ENCODE results near the gene LSM5. TPM values are rescaled to one million over a fixed set of nuclear protein-coding genes. Genes with fewer than 3 reads are reported as not detected.

Gene LSM5
- total RNA-seq, 3 donors from 2014 or later, result 19.3 to 20.1 (median 19.8) TPM

DNA sequence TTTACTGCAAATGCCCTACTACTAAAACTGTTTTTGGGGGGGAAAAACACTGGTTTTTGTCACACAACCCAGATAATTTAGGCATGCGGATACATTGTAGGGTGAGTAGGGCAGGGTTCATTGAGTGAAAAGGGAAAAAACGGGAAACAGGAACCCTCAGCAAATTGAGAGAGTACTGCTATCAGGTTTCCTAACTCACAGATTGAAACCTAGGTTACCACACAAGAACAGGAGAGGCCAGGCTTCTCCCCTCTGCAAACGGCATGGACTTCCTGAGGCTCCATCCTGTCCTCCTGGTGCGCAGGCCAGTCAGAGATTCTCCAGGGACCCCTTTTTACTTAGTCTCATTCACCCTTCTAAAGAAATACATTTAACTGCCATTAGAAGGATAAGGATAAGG lies 35.7 kb upstream of the LSM5 start:
- no peaks in the 10 kb centered on the region for H3K9me3 ChIP-seq
- no peaks in the 10 kb centered on the region for H3K36me3 ChIP-seq
- no peaks in the 10 kb centered on the region for H3K27me3 ChIP-seq
- no peak for DNase-seq (ENCODE audit: low spot score in 2 of 2)
- intact Hi-C loops (cut with DNase I; ENCODE audit: low total_unique reads), result loop anchor here (2.0 kb wide), 1 partner anchor 51 kb away; no protein-coding TSS in a partner anchor
- H3K4me1 ChIP-seq, result no peaks in the 10 kb centered on the region
- H3K4me3 ChIP-seq, result no peak overlapping the region
- no peak overlapping the region for H3K27ac ChIP-seq
- TF ChIP-seq POLR2A (IDR thresholded peaks at IDR 0.05) (no peak), POLR2AphosphoS5 (IDR thresholded peaks at IDR 0.05) (no peak)
- TF ChIP-seq, protein P1, sequence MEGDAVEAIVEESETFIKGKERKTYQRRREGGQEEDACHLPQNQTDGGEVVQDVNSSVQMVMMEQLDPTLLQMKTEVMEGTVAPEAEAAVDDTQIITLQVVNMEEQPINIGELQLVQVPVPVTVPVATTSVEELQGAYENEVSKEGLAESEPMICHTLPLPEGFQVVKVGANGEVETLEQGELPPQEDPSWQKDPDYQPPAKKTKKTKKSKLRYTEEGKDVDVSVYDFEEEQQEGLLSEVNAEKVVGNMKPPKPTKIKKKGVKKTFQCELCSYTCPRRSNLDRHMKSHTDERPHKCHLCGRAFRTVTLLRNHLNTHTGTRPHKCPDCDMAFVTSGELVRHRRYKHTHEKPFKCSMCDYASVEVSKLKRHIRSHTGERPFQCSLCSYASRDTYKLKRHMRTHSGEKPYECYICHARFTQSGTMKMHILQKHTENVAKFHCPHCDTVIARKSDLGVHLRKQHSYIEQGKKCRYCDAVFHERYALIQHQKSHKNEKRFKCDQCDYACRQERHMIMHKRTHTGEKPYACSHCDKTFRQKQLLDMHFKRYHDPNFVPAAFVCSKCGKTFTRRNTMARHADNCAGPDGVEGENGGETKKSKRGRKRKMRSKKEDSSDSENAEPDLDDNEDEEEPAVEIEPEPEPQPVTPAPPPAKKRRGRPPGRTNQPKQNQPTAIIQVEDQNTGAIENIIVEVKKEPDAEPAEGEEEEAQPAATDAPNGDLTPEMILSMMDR (IDR thresholded peaks at IDR 0.05), result no peak

GRCh38 chr7:32524631-32525030 lies 34.5 kb upstream of the LSM5 start:
- Histone ChIP-seq H3K27ac (no peak overlapping the region), H3K36me3 (no peaks in the 10 kb centered on the region), H3K27me3 (no peaks in the 10 kb centered on the region), H3K9me3 (no peaks in the 10 kb centered on the region), H3K4me3 (no peak overlapping the region), H3K4me1 (no peaks in the 10 kb centered on the region)
- intact Hi-C loops (cut with DNase I; ENCODE audit: low total_unique reads), result no loop called here
- TF ChIP-seq POLR2AphosphoS5 (IDR thresholded peaks at IDR 0.05), result no peak
- no peak for TF ChIP-seq POLR2A (IDR thresholded peaks at IDR 0.05)
- TF ChIP-seq, protein P1 (IDR thresholded peaks at IDR 0.05), result no peak
- no peak for DNase-seq (ENCODE audit: low spot score in 2 of 2)

DNA sequence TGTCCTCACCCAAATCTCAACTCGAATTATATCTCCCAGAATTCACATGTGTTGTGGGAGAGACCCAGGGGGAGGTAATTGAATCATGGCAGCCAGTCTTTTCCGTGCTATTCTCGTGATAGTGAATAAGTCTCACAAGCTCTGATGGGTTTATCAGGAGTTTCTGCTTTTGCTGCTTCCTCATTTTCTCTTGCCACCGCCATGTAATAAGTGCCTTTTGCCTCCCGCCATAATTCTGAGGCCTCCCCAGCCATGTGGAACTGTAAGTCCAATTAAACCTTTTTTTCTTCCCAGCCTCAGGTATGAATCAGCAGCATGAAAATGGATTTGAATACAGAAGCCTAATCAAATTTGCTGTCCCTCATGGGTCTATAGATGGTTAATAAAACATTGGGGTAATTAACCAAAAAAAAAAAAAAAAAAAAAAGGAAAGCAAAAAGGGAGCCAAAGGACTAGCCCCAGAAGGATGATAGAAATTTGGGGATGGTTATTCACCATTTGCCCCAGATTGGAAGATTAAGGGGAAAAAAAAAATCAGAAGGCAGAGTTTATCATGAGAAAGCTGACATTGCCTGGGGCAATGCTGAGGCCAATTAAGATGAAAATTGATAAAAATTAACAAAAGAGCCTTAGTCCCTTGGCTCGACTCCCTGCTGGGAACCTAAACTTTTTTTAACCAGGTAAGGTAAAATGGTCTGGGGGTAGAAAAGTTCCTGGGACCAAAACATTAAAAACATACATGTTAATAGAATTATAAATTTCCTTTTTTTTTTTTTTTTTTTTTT lies 32.8 kb upstream of the LSM5 start:
- Histone ChIP-seq H3K4me3 (no peak overlapping the region), H3K27ac (no peak overlapping the region), H3K9me3 (no peaks in the 10 kb centered on the region), H3K27me3 (no peaks in the 10 kb centered on the region), H3K36me3 (no peaks in the 10 kb centered on the region), H3K4me1 (no peaks in the 10 kb centered on the region)
- TF ChIP-seq POLR2A (IDR thresholded peaks at IDR 0.05) (no peak), POLR2AphosphoS5 (IDR thresholded peaks at IDR 0.05) (no peak)
- TF ChIP-seq, protein P1 (IDR thresholded peaks at IDR 0.05), result no peak
- intact Hi-C loops (cut with DNase I; ENCODE audit: low total_unique reads), result no loop called here
- no peak for DNase-seq (ENCODE audit: low spot score in 2 of 2)

DNA sequence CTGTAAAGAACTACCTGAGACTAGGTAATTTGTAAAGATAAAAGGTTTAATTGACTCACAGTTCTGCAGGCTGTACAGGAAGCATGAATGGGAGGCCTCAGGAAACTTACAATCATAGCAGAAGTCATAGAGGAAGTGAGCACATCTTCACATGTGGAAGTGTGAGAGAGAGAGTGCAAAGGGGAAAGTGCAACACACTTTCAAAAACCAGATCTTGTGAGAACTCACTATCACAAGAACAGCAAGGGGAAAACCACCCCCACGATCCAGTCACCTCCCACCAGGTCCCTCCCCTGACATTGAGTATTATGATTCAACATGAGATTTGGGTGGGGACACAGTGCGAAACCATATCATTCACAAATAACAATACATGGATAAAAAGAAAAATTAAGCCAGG lies 29.6 kb upstream of the LSM5 start:
- no peak for DNase-seq (ENCODE audit: low spot score in 2 of 2)
- TF ChIP-seq, protein P1 (IDR thresholded peaks at IDR 0.05), result no peak

DNA sequence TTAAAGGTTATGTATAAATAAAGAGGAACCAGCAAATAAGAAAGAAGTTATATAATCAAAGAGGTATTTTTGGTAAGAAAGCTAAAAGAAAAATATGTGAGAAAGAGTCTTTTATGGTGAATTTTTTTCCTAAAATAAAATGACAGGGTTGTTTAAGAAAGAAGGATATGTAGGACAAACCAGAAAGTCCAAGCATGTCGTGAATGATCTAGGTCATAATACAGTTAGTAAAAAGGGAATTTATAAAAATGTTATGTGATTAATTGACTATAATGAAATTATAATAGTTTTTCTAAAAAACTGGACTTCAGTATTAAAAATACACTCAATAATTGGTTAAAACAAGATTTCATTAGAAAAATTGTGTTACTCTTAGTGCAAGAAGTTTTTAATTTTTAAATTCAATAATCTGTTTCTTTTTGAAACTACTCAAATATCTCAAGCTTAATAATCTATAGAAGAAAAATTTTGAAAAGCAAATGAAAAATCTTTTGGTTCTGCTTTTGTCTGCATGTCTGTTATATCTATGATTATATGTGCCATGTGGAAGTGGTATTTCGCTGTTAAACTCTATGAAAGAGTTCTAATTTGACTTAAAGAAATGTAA lies 28.5 kb upstream of the LSM5 start:
- Histone ChIP-seq H3K27me3 (no peaks in the 10 kb centered on the region), H3K4me3 (no peak overlapping the region), H3K36me3 (no peaks in the 10 kb centered on the region), H3K27ac (no peak overlapping the region), H3K9me3 (no peaks in the 10 kb centered on the region), H3K4me1 (no peaks in the 10 kb centered on the region)
- TF ChIP-seq, protein P1 (IDR thresholded peaks at IDR 0.05), result no peak
- no peak for TF ChIP-seq POLR2AphosphoS5 (IDR thresholded peaks at IDR 0.05)
- no peak for TF ChIP-seq POLR2A (IDR thresholded peaks at IDR 0.05)
- DNase-seq (ENCODE audit: low spot score in 2 of 2), result no peak
- intact Hi-C loops (cut with DNase I; ENCODE audit: low total_unique reads), result no loop called here

More for the DNA sequence above, 29.6 kb upstream of the LSM5 start:
- H3K4me1 ChIP-seq, result no peaks in the 10 kb centered on the region
- intact Hi-C loops (cut with DNase I; ENCODE audit: low total_unique reads), result no loop called here
- H3K9me3 ChIP-seq, result no peaks in the 10 kb centered on the region
- H3K4me3 ChIP-seq, result no peak overlapping the region
- H3K27ac ChIP-seq, result no peak overlapping the region
- H3K36me3 ChIP-seq, result no peaks in the 10 kb centered on the region
- no peaks in the 10 kb centered on the region for H3K27me3 ChIP-seq

Measured in breast epithelium (tissue), 4 donors.